ENCODE results near the gene SLC25A22.

Gene SLC25A22

DNA sequence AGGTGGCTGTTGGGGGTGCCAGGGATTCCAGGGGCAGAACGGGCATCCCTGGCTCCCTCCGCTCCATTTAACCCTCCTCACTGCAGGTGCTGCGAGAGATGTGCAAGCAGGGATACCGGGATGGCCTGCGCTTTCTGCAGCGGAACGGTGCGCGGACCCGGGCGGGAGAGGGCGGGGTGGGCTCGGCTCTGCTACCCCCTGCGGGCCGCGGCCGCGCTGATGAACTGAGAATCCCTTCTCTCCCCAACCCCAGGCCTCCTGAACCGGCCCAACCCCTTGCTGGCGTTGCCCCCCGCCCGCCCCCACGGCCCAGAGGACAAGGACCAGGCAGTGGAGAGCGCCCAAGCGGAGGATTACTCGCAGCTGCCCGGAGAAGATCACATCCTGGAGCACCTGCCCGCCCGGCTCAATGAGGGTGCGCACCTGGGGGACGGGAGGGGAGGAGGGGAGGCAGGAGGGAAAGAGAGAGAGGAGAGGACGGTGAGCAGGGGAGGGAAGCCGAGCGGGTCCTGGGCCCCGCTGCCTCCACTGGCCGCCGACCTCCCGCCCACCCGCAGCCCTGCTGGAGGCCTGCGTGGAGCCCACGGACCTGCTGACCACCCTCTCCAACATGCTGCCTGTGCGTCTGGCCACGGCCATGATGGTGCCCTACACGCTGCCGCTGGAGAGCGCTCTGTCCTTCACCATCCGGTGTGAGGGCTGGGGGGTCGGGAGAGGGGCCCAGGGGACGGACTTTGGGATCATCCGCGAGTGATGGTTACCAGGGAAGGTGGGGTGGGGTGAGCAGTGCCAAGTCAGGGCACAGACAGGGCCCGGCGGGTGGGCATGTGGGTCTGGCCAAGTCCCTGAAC, 25.6 kb upstream of the SLC25A22 start:
- DNase-seq (ENCODE audit: extremely low read depth in 1 of 2, low read depth in 1 of 2) = no peak

DNA sequence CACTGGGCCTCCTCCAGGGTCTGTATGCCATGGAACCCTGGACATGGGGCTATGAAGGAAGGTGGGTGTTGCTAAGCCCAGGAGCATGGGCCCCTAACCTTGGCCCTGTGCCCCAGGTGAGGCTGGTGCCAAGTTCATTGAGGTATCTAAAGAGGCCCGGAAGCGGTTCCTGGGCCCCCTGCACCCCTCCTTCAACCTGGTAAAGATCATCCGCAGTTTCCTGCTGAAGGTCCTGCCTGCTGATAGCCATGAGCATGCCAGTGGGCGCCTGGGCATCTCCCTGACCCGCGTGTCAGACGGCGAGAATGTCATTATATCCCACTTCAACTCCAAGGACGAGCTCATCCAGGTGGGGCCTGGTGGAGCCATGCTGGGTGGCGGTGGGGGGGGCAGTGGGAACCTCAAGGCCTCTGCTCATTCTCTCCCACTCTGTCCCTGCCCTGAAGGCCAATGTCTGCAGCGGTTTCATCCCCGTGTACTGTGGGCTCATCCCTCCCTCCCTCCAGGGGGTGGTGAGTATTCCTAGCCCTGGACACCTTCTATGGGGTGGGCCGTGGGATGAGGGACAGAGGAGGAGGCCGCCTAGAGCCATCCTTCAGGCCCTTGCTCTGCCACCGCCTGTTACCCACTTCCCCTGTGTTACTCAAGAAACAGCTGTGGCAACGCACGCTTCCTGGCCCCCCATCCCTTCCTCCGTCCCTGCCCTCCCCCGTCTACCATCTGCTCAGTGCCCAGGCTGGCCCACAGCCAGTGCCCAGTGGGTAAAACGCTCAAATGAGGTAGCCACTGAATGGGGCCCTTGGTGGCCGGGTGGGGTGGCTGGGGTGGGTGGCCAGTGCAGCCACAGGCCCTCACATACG, 23.7 kb upstream of the SLC25A22 start:
- no peak for DNase-seq (ENCODE audit: extremely low read depth in 1 of 2, low read depth in 1 of 2)

DNA sequence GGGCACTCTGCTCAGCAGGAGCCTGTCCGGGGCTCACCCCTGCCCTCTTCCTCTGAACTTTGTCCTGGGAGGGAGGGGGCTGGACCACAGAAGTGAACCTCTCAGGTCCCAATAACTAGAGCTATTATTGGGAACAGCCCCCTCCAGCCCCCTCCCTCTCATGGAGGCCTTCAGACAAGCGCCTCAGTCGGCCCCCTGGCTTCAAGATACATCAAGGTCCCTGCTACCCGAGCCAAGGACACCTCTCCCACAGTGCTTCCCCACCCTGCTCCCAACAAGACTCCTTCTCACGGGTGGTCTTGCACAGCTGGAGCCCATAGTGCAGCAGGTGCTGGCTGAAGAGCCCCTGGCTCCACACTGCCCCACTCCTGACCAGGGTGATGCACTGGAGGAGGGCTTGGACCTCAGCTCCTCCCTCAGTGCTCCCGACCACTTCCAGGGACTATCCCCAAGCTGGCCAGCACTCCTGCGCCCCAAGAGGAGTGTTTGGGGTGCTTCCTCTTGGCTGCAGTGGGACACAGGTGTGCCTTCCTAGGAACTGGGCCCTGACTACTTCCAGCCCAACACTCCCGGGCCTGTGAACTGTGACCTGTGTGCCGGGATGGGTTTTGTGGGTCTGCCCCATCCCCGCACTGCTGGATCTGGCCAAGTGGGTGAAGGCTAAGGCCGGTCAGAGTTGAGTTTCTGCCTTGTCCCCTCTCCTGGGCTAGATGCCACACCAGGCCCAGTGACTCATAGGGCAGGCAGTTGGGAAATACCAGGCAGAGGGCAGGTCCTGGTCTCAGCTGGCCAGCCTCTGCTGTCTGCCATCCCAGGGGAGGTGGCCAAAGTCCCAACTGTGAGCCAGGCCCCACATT, 22.8 kb upstream of the SLC25A22 start:
- no peak for DNase-seq (ENCODE audit: extremely low read depth in 1 of 2, low read depth in 1 of 2)

DNA sequence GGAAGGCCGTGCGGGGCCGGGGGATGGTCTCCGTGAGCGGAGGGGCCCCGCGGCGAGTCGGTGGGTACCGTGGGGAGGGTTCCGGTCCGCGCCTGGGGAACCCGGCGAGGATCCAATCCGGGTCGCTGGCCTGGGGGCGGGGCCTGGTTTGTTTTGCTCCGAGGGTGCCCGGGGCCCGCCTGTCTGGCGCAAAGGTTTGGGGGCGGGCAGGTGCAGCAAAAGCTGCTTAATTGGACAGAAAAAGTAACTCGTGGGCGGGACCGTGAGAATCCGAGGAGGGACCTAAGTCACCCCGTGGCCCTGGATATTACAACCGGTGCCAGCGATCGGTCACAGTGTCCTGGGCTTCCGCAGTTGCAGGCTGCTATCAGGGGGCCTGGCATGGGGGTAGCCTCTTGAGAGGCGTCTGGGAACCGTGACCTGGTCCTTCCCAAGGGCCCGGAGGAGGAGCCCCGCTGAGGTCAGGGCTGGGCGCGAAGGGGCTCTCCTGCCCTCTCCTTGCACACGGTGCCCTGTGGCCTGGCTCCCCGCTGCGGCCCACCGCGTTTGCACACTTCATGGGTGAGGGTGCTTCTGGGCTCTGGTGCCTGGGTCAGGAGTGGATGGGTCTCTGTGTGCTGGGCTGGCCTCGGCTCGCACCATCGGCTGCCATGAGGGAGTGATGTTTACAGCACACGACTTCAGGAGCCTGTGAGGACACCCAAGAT, 22.0 kb upstream of the SLC25A22 start:
- DNase-seq (ENCODE audit: extremely low read depth in 1 of 2, low read depth in 1 of 2) = peak; percentile 85 to 90

DNA sequence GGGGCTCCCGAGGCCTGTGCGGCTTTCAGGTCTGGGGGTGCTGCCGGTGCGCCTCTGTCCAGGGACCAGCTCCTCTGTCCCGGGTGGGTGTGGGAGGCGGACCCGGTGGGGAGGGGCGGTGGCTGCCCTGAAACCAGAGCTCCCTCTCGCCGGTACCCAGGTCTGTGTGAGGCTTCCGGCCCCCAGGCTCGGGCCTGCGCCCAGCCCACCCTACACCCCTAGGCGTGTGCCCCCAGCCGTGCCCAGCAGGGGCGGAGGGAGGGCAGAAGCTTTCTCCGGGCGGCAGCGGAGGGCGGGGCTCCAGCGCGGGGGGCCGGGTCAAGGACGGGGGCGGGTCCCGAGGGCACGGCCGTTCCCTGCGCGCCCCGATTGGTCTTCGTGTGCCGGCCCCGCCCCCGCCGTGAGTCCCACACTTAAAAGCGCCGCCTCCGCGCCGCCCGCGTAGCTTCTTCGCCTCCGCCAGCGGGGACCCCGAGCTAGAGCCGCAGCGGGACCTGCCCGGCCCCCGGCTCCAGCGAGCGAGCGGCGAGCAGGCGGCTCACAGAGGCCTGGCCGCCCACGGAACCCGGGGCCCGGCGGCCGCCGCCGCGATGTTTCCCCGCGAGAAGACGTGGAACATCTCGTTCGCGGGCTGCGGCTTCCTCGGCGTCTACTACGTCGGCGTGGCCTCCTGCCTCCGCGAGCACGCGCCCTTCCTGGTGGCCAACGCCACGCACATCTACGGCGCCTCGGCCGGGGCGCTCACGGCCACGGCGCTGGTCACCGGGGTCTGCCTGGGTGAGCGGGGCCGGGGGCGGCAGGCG, 21.2 kb upstream of the SLC25A22 start:
- peak; percentile 79 to 82 for DNase-seq (ENCODE audit: extremely low read depth in 1 of 2, low read depth in 1 of 2)

DNA sequence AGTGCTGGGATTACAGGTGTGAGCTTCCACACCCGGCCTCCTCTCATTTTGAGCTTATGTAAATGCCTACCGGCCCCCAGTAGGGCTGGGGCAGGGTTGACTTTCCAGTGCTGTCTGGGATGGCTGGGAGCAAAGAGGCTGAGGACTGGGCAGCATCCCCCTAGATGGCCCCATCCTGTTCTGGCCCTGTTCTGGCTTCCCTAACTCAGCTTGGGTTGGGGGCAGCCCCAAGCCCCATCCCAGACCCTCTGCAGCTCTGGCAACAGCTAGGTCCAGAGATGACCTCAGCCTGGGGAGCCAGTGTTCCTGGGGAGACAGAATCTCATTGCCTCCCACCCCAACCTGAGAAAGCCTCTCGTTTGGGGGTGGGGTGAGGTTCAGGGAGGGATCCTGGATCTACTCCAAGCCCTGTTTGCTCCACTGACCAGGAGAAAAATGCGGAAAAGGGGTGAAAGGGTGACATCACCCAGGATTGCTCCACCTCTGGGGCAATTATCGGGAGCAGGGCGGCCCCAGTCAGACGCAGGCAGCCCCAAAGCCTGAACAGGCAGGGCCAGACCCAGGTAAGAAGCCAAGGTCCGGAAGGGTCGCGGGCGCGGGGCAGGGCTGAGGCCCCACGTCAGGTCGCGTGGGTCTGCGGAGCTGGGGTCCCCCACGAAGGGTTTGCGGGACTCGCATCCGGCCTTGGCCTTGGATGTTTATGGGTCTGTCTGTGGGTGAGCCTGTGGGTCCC, 20.5 kb upstream of the SLC25A22 start, which contains the start of gene PNPLA2:
Gene PNPLA2 (plus strand): TSS at position 519 of the 733 bp plus-strand sequence. CDS start 805 bp downstream, outside the sequence.
- DNase-seq (ENCODE audit: extremely low read depth in 1 of 2, low read depth in 1 of 2) = no peak

DNA sequence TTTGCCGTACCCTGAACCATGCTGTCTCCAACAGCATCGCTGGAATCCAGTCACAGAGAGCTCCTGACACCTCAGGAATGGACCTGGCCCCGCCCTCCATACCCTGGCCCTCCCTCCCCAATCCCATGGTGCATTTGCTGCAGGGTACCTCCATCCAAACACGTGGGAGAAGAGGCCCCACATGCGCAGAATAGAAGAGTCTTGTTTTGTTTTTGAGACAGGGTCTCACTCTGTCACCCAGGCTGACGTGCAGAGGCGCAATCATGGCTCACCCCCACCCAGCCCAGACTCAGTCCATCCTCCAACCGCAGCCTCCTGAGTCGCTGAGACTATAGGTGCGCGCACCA, 18.3 kb upstream of the SLC25A22 start:
- no peak for DNase-seq (ENCODE audit: extremely low read depth in 1 of 2, low read depth in 1 of 2)

DNA sequence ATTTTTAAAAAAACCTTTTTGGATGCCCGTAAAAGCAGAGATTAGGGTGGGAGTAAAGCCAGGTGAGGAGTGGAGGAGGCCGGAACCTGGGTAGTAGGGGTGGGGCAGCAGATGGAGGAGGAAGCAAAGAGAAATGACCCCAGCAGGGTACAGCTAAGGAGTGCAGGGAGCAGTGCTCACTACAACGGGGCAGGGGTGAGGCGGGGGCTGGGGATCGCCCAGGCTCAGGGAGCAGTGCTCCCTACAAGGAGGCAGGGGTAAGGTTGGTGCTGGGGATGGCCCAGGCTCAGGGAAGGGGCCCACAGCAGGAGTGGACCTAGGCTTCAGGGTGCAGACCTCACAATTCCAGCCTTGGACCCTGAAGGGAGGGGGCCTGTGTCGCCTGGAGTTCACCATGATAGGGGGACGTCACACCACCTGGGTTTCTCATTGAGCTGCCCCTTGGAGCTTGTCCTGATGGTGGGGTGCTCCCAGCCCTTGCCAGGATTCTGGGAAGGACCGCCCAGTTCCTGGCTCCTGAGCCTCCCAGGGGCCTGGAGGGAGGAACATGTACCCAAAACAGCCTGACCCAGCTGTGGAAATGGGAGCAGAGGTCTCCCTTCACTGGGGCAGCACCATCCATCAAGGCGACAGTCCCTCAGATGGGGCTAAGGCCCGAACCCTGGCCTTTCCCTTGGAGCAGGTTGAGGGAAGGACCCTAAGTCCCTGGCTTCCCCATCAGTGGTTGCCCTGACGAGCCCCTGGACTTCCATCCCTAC, 17.8 kb upstream of the SLC25A22 start:
- DNase-seq (ENCODE audit: extremely low read depth in 1 of 2, low read depth in 1 of 2) = no peak

DNA sequence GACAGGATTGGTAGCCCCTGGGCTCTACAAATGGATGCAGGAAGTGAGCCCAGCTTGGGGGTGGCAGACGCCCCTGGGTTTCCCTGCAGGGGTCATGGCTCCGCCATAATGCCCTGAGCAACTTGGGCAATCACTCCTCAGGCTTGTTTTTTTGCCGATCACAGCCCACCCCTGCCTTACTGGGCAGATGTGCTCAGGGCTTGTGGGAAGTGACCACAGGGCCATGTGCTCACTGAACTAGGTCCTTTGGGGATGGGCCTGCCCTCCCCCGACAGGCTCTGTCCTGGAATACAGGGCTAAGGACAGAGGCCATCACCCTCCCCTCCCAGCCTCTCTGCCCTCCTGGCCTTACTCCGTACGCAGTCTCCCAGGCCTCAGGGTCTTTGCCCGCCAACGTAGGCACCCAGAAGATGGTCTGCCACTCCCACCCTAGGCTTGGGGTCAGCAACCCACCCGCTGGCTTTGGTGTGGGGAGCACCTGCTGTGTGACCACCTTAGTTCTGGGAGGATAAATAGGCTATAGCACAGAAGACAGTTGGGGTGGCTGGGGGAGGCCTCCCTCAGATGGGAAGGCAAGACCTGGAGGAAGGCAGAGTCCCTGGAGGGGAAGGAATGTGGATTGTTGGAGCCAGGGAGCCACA, 15.5 kb upstream of the SLC25A22 start:
- DNase-seq (ENCODE audit: extremely low read depth in 1 of 2, low read depth in 1 of 2) = no peak

DNA sequence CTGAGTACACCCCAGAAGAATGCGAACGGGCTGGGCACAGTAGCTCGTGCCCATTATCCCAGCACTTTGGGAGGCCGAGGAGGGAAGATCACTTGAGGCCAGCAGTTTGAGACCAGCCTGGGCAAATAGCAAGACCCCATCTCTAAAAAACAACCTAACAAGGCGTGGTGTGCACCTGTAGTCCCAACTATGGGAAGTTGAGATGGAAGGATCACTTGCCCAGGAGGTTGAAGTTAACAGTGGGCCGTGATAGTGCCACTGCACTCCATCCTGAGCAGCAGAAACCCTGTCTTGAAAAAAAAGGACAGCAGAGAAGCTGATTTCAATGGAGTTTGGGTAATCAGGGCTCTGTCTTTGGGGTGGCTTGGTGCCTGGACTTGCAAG, 15.0 kb upstream of the SLC25A22 start:
- no peak for DNase-seq (ENCODE audit: extremely low read depth in 1 of 2, low read depth in 1 of 2)

DNA sequence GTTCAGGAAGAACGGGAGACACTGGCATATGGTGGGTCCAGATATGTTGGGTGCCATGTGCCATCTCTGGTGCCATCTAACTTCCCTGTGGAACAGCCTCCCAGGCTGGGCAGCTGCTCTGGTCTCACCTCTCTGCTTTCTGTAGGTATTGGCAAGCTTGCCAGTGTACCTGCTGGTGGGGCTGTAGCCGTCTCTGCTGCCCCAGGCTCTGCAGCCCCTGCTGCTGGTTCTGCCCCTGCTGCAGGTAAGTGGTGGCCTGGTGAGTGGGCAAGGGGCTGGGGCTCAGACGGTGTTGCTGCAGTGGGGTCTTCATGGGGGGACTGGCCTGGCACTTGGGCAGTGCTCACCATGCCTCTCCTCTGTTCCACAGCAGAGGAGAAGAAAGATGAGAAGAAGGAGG, 14.3 kb upstream of the SLC25A22 start:
- no peak for DNase-seq (ENCODE audit: extremely low read depth in 1 of 2, low read depth in 1 of 2)

DNA sequence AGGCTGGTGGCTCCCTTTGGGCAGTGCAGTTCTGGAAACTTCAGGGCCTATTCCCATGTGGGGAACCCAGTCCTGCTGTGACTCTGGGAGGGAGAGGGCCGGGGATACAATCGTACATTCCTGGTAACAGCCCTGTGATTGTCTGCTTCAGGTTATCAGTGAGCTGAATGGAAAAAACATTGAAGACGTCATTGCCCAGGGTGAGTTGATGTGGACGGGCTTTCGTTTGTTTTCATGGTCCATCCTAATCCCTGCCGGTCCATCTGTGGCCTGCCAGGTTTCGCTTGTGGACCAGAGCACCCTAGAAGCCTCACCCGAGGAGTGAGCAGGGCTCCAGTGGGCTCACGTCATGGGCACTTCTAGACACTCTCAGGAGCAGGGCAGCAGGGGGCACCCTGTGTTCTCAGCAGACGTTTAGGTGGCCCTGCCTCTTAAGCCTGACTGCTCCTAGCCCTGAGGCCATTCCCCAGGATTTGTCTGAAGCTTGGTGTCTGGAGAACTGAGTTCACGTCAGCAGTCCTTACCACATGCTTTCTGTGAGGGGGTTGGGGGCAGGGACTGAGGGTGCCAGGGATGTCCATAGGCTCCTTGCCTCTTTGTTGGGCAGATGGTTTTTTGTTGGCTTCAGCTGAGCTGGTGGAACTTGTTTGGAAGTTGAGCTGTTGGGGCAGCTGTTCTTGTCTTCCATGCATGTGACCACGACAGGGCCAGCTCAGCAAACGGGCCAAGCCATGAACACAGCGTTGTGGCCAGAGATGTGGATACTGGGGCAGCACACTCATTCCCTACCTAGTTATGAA, 13.6 kb upstream of the SLC25A22 start:
- DNase-seq (ENCODE audit: extremely low read depth in 1 of 2, low read depth in 1 of 2) = no peak

DNA sequence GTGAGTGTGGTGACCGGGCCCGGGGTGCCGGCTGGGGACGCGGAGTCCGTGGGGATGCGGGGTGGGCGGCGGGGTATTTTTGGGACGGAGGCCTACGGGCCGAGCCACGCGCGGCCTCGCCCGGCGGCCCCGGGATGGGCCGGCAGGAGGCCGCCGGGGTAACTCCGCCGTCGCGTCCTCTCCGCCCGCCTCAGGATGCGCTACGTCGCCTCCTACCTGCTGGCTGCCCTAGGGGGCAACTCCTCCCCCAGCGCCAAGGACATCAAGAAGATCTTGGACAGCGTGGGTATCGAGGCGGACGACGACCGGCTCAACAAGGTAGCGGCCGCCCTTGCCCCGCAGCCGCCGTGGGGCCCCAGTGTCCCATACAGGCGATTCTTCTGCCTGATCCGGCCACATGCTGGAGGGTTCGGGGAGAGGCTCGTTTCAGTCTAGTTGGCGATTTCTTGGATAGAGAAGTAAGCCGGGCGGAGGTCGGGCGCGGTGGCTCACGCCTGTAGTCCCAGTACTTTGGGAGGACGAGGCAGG, 12.0 kb upstream of the SLC25A22 start:
- no peak for DNase-seq (ENCODE audit: extremely low read depth in 1 of 2, low read depth in 1 of 2)

DNA sequence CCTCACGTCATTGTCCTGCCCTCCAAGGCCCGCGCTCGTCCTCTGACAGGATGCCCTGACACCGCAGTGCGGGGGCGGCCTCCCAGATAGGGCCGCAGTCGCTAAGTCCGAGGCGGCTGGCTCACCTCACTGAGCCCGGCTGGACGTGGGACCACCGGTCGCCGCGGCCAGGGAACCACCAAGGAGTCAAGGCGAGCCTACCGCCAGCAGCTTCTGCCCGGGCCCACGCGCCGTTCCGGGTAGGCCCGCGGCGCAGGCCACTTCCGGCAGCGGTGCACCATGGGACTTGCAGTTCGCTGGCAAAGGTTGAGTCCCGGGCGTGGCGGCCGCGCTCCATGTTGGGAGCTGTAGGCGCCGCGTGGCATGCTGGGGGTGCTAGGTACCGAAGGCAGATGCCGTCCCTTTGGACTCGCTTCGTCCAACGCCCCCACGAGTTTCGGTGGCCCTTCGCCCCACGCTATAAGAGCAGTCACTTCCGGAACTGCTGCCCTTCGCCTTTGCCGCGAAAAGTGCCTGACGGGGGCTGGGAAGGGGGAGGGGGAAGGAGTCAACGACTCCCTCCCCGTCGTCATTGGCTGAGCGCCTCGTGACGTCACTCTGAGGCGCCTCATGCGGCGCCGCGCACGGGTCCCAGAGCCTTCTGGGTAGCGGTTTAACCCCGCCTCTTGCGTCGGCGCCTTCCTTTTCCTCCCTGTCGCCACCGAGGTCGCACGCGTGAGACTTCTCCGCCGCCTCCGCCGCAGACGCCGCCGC, 11.4 kb upstream of the SLC25A22 start, which contains the start of gene RPLP2:
Gene RPLP2 (plus strand): TSS at position 681 of the 753 bp plus-strand sequence. CDS start 268 bp downstream, outside the sequence.
- DNase-seq (ENCODE audit: extremely low read depth in 1 of 2, low read depth in 1 of 2) = peak; percentile 96 to 98

DNA sequence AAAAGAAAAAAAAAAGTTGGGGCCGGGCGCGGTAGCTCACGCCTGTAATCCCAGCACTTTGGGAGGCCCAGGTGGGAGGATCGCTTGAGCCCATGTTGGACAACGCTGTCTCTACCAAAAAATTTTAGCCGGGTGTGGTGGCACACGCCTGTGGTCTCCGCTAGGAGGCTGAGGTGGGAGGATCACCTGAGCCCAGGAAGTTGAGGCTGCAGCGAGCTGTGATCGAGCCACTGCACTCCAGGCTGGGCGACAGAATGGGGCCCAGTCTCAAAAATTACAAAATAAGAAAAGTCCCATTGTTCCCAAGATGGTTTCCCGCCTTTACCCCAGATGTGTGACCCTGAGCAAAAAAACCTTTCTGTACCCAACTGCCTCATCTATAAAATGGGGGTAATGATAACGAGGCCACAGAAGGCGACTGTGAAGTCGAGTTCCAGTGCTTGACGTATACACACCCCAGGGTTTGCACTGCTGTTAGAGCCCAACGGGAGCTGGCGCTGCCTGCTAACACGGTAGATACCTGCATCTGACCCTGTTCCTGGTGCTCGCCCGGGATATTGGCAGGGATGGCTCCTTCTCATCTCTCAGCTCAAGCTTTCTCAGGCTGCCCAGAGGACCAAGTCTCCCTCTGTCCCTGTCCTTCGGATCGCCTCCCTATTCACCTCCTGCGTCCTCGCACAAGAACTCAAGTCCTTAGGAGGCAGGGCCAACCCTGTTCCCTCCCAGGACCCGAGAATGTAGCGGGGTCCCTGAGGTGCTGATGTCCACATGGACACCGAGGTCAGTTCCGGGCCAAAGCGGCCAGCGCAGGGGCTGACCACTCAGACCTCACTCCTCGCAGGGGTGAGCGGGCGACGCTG, 10.6 kb upstream of the SLC25A22 start:
- no peak for DNase-seq (ENCODE audit: extremely low read depth in 1 of 2, low read depth in 1 of 2)

Data from stimulated activated CD8-positive, alpha-beta memory T cell treated with anti-CD3 and anti-CD28 coated beads, Interleukin-7, amount 100 ng/mL, for 48 hours (primary cell).